Spinal cord (tissue), 4 donors: ENCODE results near the gene CAB39. TPM values are rescaled to one million over a fixed set of nuclear protein-coding genes. Genes with fewer than 3 reads are reported as not detected.

Experiments
- polyA plus RNA-seq, 2 donors: library from polyadenylated mRNA; unstranded; fragments of 120-200 nt; gene quantifications; one replicate each; pipeline ENCODE4 v1.2.1, GENCODE V29; 2013; ENCODE audit not compliant: insufficient read length in 2 of 2
- small RNA-seq: library from RNA; depleted of rRNA; stranded (forward); fragments of <200 nt; gene quantifications from one replicate; pipeline ENCODE3, GENCODE V24; 2014; ENCODE audit warnings: low replicate concordance
- total RNA-seq, 2 donors: library from RNA; depleted of rRNA in 1 of 2; stranded (reverse); fragments of 120-200 nt in 1 of 2; fragments of >200 nt in 1 of 2; gene quantifications; one replicate each; pipeline versions ENCODE4 v1.2.3 to v1.2.4, GENCODE V29; 2013 to 2014

The CAB39 gene
- total and polyA plus RNA-seq, 4 donors, result 65.4 to 119 (median 86.1) TPM

Small RNA genes lying within 50 kb of the gene (small RNA-seq; reads per million reads assigned to genes)
- gene BANF1P3 (0.06 reads per million), gene RNU6-268P (not detected)

Other genes with a start within 250 kb of the CAB39 start
- 100 to 1,000 TPM; 270 to 544 TPM for gene ITM2C, start 152.1 kb downstream of the CAB39 start, total RNA-seq
- 100 to 1,000 TPM; 506 to 657 TPM for gene ITM2C, start 152.1 kb downstream of the CAB39 start, polyA plus RNA-seq
- gene GPR55, start 212.4 kb downstream of the CAB39 start, total RNA-seq, result not detected
- under 1 TPM; 0.08 to 0.12 TPM for gene GPR55, start 212.4 kb downstream of the CAB39 start, polyA plus RNA-seq